K562 (cell line): ENCODE results near the gene DLK2. TPM values are rescaled to one million over a fixed set of nuclear protein-coding genes. Genes with fewer than 3 reads are reported as not detected.
A peak's percentile ranks its signal among the peaks of the same experiment; 100 is the strongest.

Experiments used
- ADNP ChIP-seq: fragments of 200-800 bp; sonication (Bioruptor generic); IDR thresholded peaks from 2 replicates; pipeline ENCODE4 v1.6.1; 2016; ENCODE audit warnings: missing genetic modification characterization, missing compliant biosample characterization
- ATF2 ChIP-seq: sonication (generic); formaldehyde crosslinking; IDR thresholded peaks from 2 replicates; pipeline ENCODE4 v1.8.1; 2022; ENCODE audit warnings: missing genetic modification reagents
- CBFA2T3 ChIP-seq: fragments of 450-650 bp; IDR thresholded peaks from 2 replicates; pipeline ENCODE4 v1.6.1; 2017
- CEBPG ChIP-seq, 3 experiments: fragments of 200-800 bp in 1 of 3; sonication (Bioruptor generic) in 1 of 3; sonication (generic) in 1 of 3; formaldehyde crosslinking in 1 of 3; IDR thresholded peaks in 2 of 3; conservative IDR thresholded peaks in 1 of 3; 2 replicates each; pipeline versions ENCODE4 v1.6.1 to v1.8.0; 2016 to 2022; ENCODE audit warnings: missing compliant biosample characterization in 2 of 3, missing genetic modification characterization in 2 of 3, mild to moderate bottlenecking in 1 of 3, missing genetic modification reagents in 1 of 3
- CREM ChIP-seq: IDR thresholded peaks from 2 replicates; pipeline ENCODE4 v1.6.1; 2014; ENCODE audit warnings: antibody characterized with exemption, low read depth
- NR2C1 ChIP-seq, 2 experiments: fragments of 450-650 bp; IDR thresholded peaks; 2 replicates each; pipeline ENCODE4 v1.6.1; 2017; ENCODE audit warnings: mild to moderate bottlenecking in 2 of 2, antibody characterized with exemption in 1 of 2, inconsistent platforms in 1 of 2, missing compliant biosample characterization in 1 of 2, missing genetic modification characterization in 1 of 2
- RB1 ChIP-seq: fragments of 450-650 bp; IDR thresholded peaks from 2 replicates; pipeline ENCODE4 v1.6.1; 2017; ENCODE audit warnings: low read depth, mild to moderate bottlenecking
- RCOR1 ChIP-seq, 2 experiments: IDR thresholded peaks; 2 replicates each; pipeline ENCODE4 v1.6.1; 2012; ENCODE audit warnings: low read depth in 2 of 2, low read length in 2 of 2, borderline replicate concordance in 1 of 2, improper control_type of control experiment in 1 of 2
- SMARCA4 ChIP-seq: fragments of 450-650 bp; IDR thresholded peaks from 2 replicates; pipeline ENCODE4 v1.6.1; 2016
- TCF3 ChIP-seq: sonication (generic); formaldehyde crosslinking; IDR thresholded peaks from 2 replicates; pipeline ENCODE4 v1.4.0; 2020; ENCODE audit warnings: mild to moderate bottlenecking, missing genetic modification reagents
- XRCC4 ChIP-seq: IDR thresholded peaks from one replicate; pipeline ENCODE4 v1.6.1; 2011; ENCODE audit not compliant: insufficient read depth, insufficient read length; ENCODE audit errors: extremely low read depth
- ZNF511 ChIP-seq: sonication (generic); formaldehyde crosslinking; IDR thresholded peaks from 2 replicates; pipeline ENCODE4 v1.8.0; 2022; ENCODE audit warnings: mild to moderate bottlenecking, missing genetic modification reagents
- ZSCAN29 ChIP-seq: fragments of 450-650 bp; IDR thresholded peaks from 2 replicates; pipeline ENCODE4 v1.6.1; 2017
- polyA plus RNA-seq, 8 experiments: library from polyadenylated mRNA; depleted of rRNA in 4 of 8; stranded (reverse) in 5 of 8; unstranded in 3 of 8; fragments of >200 nt; fragmentation: Nextera tagmentation in 2 of 8; fragmentation: Illumina TruSeq in 1 of 8; extraction: Ambion mirVana in 2 of 8; extraction: Trizol in 1 of 8; gene quantifications; 2 replicates each; pipeline versions ENCODE4 v1.2.1 to v1.2.3, GENCODE V29; 2011 to 2014; ENCODE audit warnings: inconsistent platforms in 1 of 8, missing spikeins in 1 of 8
- total RNA-seq, 7 experiments: library from RNA; depleted of rRNA in 6 of 7; stranded (reverse); fragments of >200 nt in 6 of 7; fragmentation: Illumina TruSeq in 2 of 7; extraction: Trizol in 2 of 7; gene quantifications; 2 replicates each; pipeline versions ENCODE4 v1.2.1 to v1.2.3, GENCODE V29; 2011 to 2021; ENCODE audit warnings: low replicate concordance in 1 of 7
- TF ChIP-seq, protein P1 (sequence below): fragments of 450-650 bp; IDR thresholded peaks from one replicate; pipeline ENCODE4 v1.6.1; 2018; ENCODE audit warnings: mild to moderate bottlenecking, moderate library complexity; ENCODE audit not compliant: partially characterized antibody
- TF ChIP-seq, protein P2 (sequence below): fragments of 250-450 bp; sonication (Bioruptor Pico); IDR thresholded peaks from 2 replicates; pipeline ENCODE4 v1.8.0; 2022; ENCODE audit warnings: moderate library complexity, mild to moderate bottlenecking, inconsistent platforms
- TF ChIP-seq, protein P3 (sequence below): IDR thresholded peaks from 3 replicates; pipeline ENCODE4 v1.6.1; 2011; ENCODE audit warnings: borderline replicate concordance, mild to moderate bottlenecking, moderate library complexity; ENCODE audit not compliant: insufficient read length; ENCODE audit errors: extremely low read depth
- TF ChIP-seq, protein P4 (sequence below): fragments of 250-450 bp; sonication (Bioruptor Pico); IDR thresholded peaks from 2 replicates; pipeline ENCODE4 v1.5.0; 2021

The DLK2 gene
- total and polyA plus RNA-seq, 9 of the 15 experiments (the other 6 are each of a cell fraction or from before 2014, with no cell fraction given): 0.11 to 0.53 (median 0.29) TPM; not detected in 3

- TF ChIP-seq, protein P1, sequence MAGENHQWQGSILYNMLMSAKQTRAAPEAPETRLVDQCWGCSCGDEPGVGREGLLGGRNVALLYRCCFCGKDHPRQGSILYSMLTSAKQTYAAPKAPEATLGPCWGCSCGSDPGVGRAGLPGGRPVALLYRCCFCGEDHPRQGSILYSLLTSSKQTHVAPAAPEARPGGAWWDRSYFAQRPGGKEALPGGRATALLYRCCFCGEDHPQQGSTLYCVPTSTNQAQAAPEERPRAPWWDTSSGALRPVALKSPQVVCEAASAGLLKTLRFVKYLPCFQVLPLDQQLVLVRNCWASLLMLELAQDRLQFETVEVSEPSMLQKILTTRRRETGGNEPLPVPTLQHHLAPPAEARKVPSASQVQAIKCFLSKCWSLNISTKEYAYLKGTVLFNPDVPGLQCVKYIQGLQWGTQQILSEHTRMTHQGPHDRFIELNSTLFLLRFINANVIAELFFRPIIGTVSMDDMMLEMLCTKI: no peak
- peak in 1 of 2 experiments; percentile 57; a peak in 2 of 4 replicates for TF ChIP-seq RCOR1 (IDR thresholded peaks at IDR 0.05; ENCODE audit: borderline replicate concordance in 1 of 2, low read depth in 2 of 2, low read length in 2 of 2)
- no peak for TF ChIP-seq SMARCA4
- peak; percentile 80; the same call in 1 of the 2 replicates for TF ChIP-seq RB1
- no peak for TF ChIP-seq CEBPG (CRISPR knock-in tag; IDR thresholded peaks at IDR 0.05)
- no peak for TF ChIP-seq CEBPG (tag; conservative IDR thresholded peaks at IDR 0.05 in 1 of 2, IDR thresholded peaks at IDR 0.05 in 1 of 2)
- no peak for TF ChIP-seq ZSCAN29
- TF ChIP-seq, protein P2, sequence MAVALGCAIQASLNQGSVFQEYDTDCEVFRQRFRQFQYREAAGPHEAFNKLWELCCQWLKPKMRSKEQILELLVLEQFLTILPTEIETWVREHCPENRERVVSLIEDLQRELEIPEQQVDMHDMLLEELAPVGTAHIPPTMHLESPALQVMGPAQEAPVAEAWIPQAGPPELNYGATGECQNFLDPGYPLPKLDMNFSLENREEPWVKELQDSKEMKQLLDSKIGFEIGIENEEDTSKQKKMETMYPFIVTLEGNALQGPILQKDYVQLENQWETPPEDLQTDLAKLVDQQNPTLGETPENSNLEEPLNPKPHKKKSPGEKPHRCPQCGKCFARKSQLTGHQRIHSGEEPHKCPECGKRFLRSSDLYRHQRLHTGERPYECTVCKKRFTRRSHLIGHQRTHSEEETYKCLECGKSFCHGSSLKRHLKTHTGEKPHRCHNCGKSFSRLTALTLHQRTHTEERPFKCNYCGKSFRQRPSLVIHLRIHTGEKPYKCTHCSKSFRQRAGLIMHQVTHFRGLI (CRISPR knock-in tag): no peak
- no peak for TF ChIP-seq TCF3 (CRISPR knock-in tag)
- peak; percentile 25; the same call in 1 of the 2 replicates for TF ChIP-seq CREM
- TF ChIP-seq ADNP (tag): no peak
- TF ChIP-seq ATF2 (CRISPR knock-in tag): no peak
- 0 out of 2 replicates have a peak, but pooled peaks have one; percentile 20 for TF ChIP-seq CBFA2T3
- no peak for TF ChIP-seq NR2C1 (IDR thresholded peaks at IDR 0.05)
- TF ChIP-seq NR2C1 (tag; IDR thresholded peaks at IDR 0.05): no peak
- no peak for TF ChIP-seq ZNF511
- no peak for TF ChIP-seq XRCC4
- TF ChIP-seq, protein P3, sequence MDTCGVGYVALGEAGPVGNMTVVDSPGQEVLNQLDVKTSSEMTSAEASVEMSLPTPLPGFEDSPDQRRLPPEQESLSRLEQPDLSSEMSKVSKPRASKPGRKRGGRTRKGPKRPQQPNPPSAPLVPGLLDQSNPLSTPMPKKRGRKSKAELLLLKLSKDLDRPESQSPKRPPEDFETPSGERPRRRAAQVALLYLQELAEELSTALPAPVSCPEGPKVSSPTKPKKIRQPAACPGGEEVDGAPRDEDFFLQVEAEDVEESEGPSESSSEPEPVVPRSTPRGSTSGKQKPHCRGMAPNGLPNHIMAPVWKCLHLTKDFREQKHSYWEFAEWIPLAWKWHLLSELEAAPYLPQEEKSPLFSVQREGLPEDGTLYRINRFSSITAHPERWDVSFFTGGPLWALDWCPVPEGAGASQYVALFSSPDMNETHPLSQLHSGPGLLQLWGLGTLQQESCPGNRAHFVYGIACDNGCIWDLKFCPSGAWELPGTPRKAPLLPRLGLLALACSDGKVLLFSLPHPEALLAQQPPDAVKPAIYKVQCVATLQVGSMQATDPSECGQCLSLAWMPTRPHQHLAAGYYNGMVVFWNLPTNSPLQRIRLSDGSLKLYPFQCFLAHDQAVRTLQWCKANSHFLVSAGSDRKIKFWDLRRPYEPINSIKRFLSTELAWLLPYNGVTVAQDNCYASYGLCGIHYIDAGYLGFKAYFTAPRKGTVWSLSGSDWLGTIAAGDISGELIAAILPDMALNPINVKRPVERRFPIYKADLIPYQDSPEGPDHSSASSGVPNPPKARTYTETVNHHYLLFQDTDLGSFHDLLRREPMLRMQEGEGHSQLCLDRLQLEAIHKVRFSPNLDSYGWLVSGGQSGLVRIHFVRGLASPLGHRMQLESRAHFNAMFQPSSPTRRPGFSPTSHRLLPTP: no peak
- TF ChIP-seq, protein P4, sequence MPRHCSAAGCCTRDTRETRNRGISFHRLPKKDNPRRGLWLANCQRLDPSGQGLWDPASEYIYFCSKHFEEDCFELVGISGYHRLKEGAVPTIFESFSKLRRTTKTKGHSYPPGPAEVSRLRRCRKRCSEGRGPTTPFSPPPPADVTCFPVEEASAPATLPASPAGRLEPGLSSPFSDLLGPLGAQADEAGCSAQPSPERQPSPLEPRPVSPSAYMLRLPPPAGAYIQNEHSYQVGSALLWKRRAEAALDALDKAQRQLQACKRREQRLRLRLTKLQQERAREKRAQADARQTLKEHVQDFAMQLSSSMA (CRISPR knock-in tag): no peak
Measured at GRCh38 chr6:43496370-43497128, 41.2 kb upstream of the DLK2 start (continued).
